Lower lobe of right lung (tissue), 2 donors: ENCODE results near the gene RTCA. TPM values are rescaled to one million over a fixed set of nuclear protein-coding genes. Genes with fewer than 3 reads are reported as not detected.

Experiments used
- ATAC-seq, 2 donors: fragments of 200-7000 bp; cut with Tn5 transposase; one replicate each; pipeline ENCODE4 v1.9.1; 2020 to 2022; ENCODE audit warnings: mild to moderate bottlenecking in 2 of 2, moderate library complexity in 2 of 2
- DNase-seq: peaks from one replicate; pipeline ENCODE4 v3.0.0-alpha.2; 2020
- H3K27ac ChIP-seq: fragments of 200-600 bp; one replicate; pipeline ENCODE4 v1.8.0; 2022
- H3K27me3 ChIP-seq: fragments of 200-600 bp; one replicate; pipeline ENCODE4 v1.8.0; 2022; ENCODE audit warnings: low read depth
- H3K36me3 ChIP-seq: fragments of 200-600 bp; one replicate; pipeline ENCODE4 v1.8.0; 2022; ENCODE audit warnings: mild to moderate bottlenecking
- H3K4me1 ChIP-seq: fragments of 200-600 bp; one replicate; pipeline ENCODE4 v1.8.0; 2022
- H3K4me3 ChIP-seq: fragments of 200-600 bp; one replicate; pipeline ENCODE4 v1.8.0; 2022; ENCODE audit warnings: mild to moderate bottlenecking
- H3K9me3 ChIP-seq: fragments of 200-600 bp; one replicate; pipeline ENCODE4 v1.8.0; 2022
- CTCF ChIP-seq: fragments of 200-600 bp; IDR thresholded peaks from one replicate; pipeline ENCODE4 v1.8.0; 2022; ENCODE audit warnings: antibody characterized with exemption, mild to moderate bottlenecking
- intact Hi-C: fragments of 100-400 bp; cut with DNase I; formaldehyde crosslinking; loops from one replicate; pipeline ENCODE4 v1.11.0; 2022
- microRNA-seq: library from miRNA; unstranded; fragments of <30 nt; microRNA quantifications from one replicate; pipeline ENCODE4 v1.2.0, GENCODE V29; 2020; ENCODE audit warnings: borderline number of aligned reads
- total RNA-seq: library from RNA; stranded (reverse); fragmentation: NEBNext Ultra II Directional; extraction: Animal tissue kit (Norgen Biotek cat#: 25700); gene quantifications from one replicate; pipeline ENCODE4 v1.2.1, GENCODE V29; 2021
- donor health status: DM: no; HTN: yes; CAD: no; lungs with severe emphysema.

The RTCA gene
- total RNA-seq, 1 donor from 2014 or later: 31.1 TPM

- DNase-seq (no peak), ATAC-seq (no peak)
- no peaks in the 10 kb centered on the region for H3K9me3 ChIP-seq
- no peak overlapping the region for H3K4me3 ChIP-seq
- no peak for TF ChIP-seq CTCF
- H3K27me3 ChIP-seq: no peaks in the 10 kb centered on the region
- no peaks in the 10 kb centered on the region for H3K4me1 ChIP-seq
- intact Hi-C loops: no loop called here
- H3K27ac ChIP-seq: no peak overlapping the region
- H3K36me3 ChIP-seq: no peaks in the 10 kb centered on the region
Observed at GRCh38 chr1:100340494-100340893, 74.5 kb downstream of the RTCA start.

DNA sequence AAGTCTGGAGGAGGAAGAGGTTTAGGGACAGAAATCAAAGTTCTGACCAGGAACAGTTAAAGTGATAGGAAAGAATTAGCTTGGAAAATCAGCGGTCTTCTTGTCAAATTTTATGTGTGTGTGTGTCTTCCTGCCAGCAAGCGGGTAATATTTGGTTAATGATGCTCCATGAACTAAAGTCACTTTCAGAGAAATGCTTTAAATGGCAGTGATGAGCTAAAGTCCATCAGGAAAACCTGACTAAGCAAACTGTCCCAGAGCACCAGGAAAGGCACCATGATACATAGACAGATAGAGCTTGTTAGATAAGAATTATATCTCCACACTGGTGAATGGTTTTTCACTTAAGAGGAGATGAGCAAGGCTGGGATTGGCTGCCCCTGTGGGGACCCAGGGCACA is 76.3 kb downstream of the RTCA start:
- no peak for TF ChIP-seq CTCF
- Histone ChIP-seq H3K4me3 (no peak overlapping the region), H3K27me3 (no peaks in the 10 kb centered on the region), H3K36me3 (no peaks in the 10 kb centered on the region), H3K9me3 (no peaks in the 10 kb centered on the region), H3K4me1 (no peaks in the 10 kb centered on the region), H3K27ac (no peak overlapping the region)
- no peak for ATAC-seq
- intact Hi-C loops: no loop called here
- no peak for DNase-seq

Small RNA genes within 50 kb of the gene (microRNA-seq; reads per million reads assigned to microRNA genes)
- gene MIR553: not detected

Other genes with a start within 250 kb of the RTCA start
- 3.0 TPM for gene SASS6, start 133.3 kb upstream of the RTCA start, total RNA-seq
- 17.8 TPM for gene TRMT13, start 133.1 kb upstream of the RTCA start, total RNA-seq
- gene LRRC39, start 88.0 kb upstream of the RTCA start, total RNA-seq: 0.71 TPM
- gene DBT, start 16.4 kb upstream of the RTCA start, total RNA-seq: 17.4 TPM
- 17.8 TPM for gene CDC14A, start 86.3 kb downstream of the RTCA start, total RNA-seq